Natural killer cell (primary cell): Measurements from ENCODE around the gene TRIM38. TPM values are rescaled to one million over a fixed set of nuclear protein-coding genes. Genes with fewer than 3 reads are reported as not detected.
A peak's percentile ranks its signal among the peaks of the same experiment; 100 is the strongest.

Source experiments
- ATAC-seq, 3 donors: fragments of 150-1000 bp in 2 of 3; fragments of 200-7000 bp in 1 of 3; cut with Tn5 transposase; 1 replicate in 1 of 3; 2 replicates in 2 of 3; pipeline ENCODE4 v1.10.0; 2021; ENCODE audit warnings: mild to moderate bottlenecking in 2 of 3, moderate library complexity in 2 of 3
- DNase-seq, 2 donors: peaks; one replicate each; pipeline versions ENCODE4 v3.0.0 to v3.0.0-alpha.2; 2013 to 2021; ENCODE audit warnings: mixed read lengths in 1 of 2
- H3K27ac ChIP-seq: one replicate; pipeline ENCODE4 v1.5.1; 2013; ENCODE audit warnings: mild to moderate bottlenecking, low read length
- H3K27me3 ChIP-seq: one replicate; pipeline ENCODE4 v1.6.1; 2013; ENCODE audit warnings: low read length; ENCODE audit not compliant: control insufficient read depth, insufficient read depth
- H3K36me3 ChIP-seq: one replicate; pipeline ENCODE4 v1.6.1; 2013; ENCODE audit warnings: low read length; ENCODE audit not compliant: control insufficient read depth, insufficient read depth
- H3K4me1 ChIP-seq: one replicate; pipeline ENCODE4 v1.6.1; 2013; ENCODE audit warnings: low read length; ENCODE audit not compliant: control insufficient read depth, insufficient read depth
- H3K4me3 ChIP-seq: one replicate; pipeline ENCODE4 v1.5.1; 2013; ENCODE audit warnings: low read length
- H3K9me3 ChIP-seq: one replicate; pipeline ENCODE4 v1.6.1; 2013; ENCODE audit warnings: low read length; ENCODE audit not compliant: control insufficient read depth, insufficient read depth
- H3K27ac Mint-ChIP-seq, 2 donors: one replicate each; pipeline ENCODE4 v1.8.0; 2022; ENCODE audit warnings: mild to moderate bottlenecking in 2 of 2, mixed read lengths in 2 of 2, moderate library complexity in 1 of 2
- H3K27me3 Mint-ChIP-seq, 2 donors: one replicate each; pipeline ENCODE4 v1.8.0; 2022; ENCODE audit warnings: low read depth in 2 of 2, mixed read lengths in 2 of 2
- H3K36me3 Mint-ChIP-seq: one replicate; pipeline ENCODE4 v1.8.0; 2022; ENCODE audit warnings: mixed read lengths
- H3K4me1 Mint-ChIP-seq, 2 donors: one replicate each; pipeline ENCODE4 v1.8.0; 2022; ENCODE audit warnings: mixed read lengths in 2 of 2
- H3K4me3 Mint-ChIP-seq: one replicate; pipeline ENCODE4 v1.8.0; 2022; ENCODE audit warnings: mild to moderate bottlenecking, moderate library complexity, mixed read lengths
- H3K9me3 Mint-ChIP-seq, 2 donors: one replicate each; pipeline ENCODE4 v1.8.0; 2022; ENCODE audit warnings: mixed read lengths in 2 of 2
- WGBS: methylation state at CpG from one replicate; pipeline ENCODE4 v1.1.7; 2013; ENCODE audit warnings: missing lambda C conversion rate; ENCODE audit not compliant: insufficient coverage; 5-methylcytosine and 5-hydroxymethylcytosine counted together
- intact Hi-C: fragments of 100-400 bp; cut with micrococcal nuclease; formaldehyde crosslinking; loops from one replicate; pipeline ENCODE4 v1.14.2; 2022
- total RNA-seq, 4 donors: library from RNA; stranded (reverse); fragments of 120-200 nt in 1 of 4; gene quantifications; one replicate each; pipeline versions ENCODE4 v1.2.3 to v1.2.4, GENCODE V29; 2013 to 2022
- TF ChIP-seq, protein P1 (sequence below): fragments of 200-600 bp; IDR thresholded peaks from one replicate; pipeline ENCODE4 v1.8.0; 2022; ENCODE audit warnings: antibody characterized with exemption

TRIM38 gene
- total RNA-seq, 3 donors from 2014 or later (not counting 1 experiment from before 2014, with no cell fraction given) = 25.5 to 30.5 (median 27.1) TPM

GRCh38 chr6:26016245-26016962, 53.8 kb downstream of the TRIM38 start:
- Mint-ChIP-seq H3K27me3 (no peaks in the 10 kb centered on the region), H3K9me3 (no peaks in the 10 kb centered on the region), H3K36me3 (no peaks in the 10 kb centered on the region), H3K27ac (peak overlapping the region in 1 of 2 donors; percentile 76), H3K4me3 (no peak overlapping the region), H3K4me1 (peaks cover 23 to 30% of the 10 kb centered on the region in 2 donors)
- Histone ChIP-seq H3K27me3 (no peaks in the 10 kb centered on the region), H3K9me3 (no peaks in the 10 kb centered on the region), H3K4me1 (peaks cover 20% of the 10 kb centered on the region), H3K4me3 (no peak overlapping the region), H3K27ac (no peak overlapping the region), H3K36me3 (no peaks in the 10 kb centered on the region)
- no peak for DNase-seq
- TF ChIP-seq, protein P1, sequence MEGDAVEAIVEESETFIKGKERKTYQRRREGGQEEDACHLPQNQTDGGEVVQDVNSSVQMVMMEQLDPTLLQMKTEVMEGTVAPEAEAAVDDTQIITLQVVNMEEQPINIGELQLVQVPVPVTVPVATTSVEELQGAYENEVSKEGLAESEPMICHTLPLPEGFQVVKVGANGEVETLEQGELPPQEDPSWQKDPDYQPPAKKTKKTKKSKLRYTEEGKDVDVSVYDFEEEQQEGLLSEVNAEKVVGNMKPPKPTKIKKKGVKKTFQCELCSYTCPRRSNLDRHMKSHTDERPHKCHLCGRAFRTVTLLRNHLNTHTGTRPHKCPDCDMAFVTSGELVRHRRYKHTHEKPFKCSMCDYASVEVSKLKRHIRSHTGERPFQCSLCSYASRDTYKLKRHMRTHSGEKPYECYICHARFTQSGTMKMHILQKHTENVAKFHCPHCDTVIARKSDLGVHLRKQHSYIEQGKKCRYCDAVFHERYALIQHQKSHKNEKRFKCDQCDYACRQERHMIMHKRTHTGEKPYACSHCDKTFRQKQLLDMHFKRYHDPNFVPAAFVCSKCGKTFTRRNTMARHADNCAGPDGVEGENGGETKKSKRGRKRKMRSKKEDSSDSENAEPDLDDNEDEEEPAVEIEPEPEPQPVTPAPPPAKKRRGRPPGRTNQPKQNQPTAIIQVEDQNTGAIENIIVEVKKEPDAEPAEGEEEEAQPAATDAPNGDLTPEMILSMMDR = no peak
- no peak for ATAC-seq
- intact Hi-C loops = no loop called here
- WGBS = 95% methylated on average over 29 of the region's 29 CpGs

GRCh38 chr6:26016963-26017631, 54.5 kb downstream of the TRIM38 start:
- H3K36me3 Mint-ChIP-seq = no peaks in the 10 kb centered on the region
- H3K27me3 Mint-ChIP-seq = no peaks in the 10 kb centered on the region
- Histone ChIP-seq H3K27ac (peak overlapping the region; percentile 50), H3K4me3 (peak overlapping the region; percentile 19), H3K36me3 (no peaks in the 10 kb centered on the region), H3K27me3 (no peaks in the 10 kb centered on the region), H3K9me3 (no peaks in the 10 kb centered on the region), H3K4me1 (peaks cover 25% of the 10 kb centered on the region)
- no peaks in the 10 kb centered on the region for H3K9me3 Mint-ChIP-seq
- peaks cover 30 to 37% of the 10 kb centered on the region in 2 donors for H3K4me1 Mint-ChIP-seq
- peak overlapping the region; percentile 76 to 88 for H3K27ac Mint-ChIP-seq
- no peak for ATAC-seq
- H3K4me3 Mint-ChIP-seq = peak overlapping the region; percentile 83
- DNase-seq = peak in 1 of 2 donors; percentile 23
- intact Hi-C loops = no loop called here
- TF ChIP-seq, protein P1 = no peak
- WGBS = 48% methylated on average over 29 of the region's 29 CpGs

GRCh38 chr6:26017632-26017966, 55.0 kb downstream of the TRIM38 start:
- no peaks in the 10 kb centered on the region for H3K36me3 Mint-ChIP-seq
- intact Hi-C loops = no loop called here

More at GRCh38 chr6:26017632-26017966, 55.0 kb downstream of the TRIM38 start:
- Mint-ChIP-seq H3K27me3 (no peaks in the 10 kb centered on the region), H3K4me1 (peaks cover 35 to 41% of the 10 kb centered on the region in 2 donors), H3K9me3 (no peaks in the 10 kb centered on the region), H3K27ac (peak overlapping the region; percentile 76 to 88), H3K4me3 (peak overlapping the region; percentile 83)
- Histone ChIP-seq H3K4me1 (peaks cover 27% of the 10 kb centered on the region), H3K27me3 (no peaks in the 10 kb centered on the region), H3K36me3 (no peaks in the 10 kb centered on the region), H3K27ac (peak overlapping the region; percentile 50), H3K4me3 (peak overlapping the region; percentile 19), H3K9me3 (no peaks in the 10 kb centered on the region)
- peak; percentile 67 to 80 for DNase-seq
- peak; percentile 16 to 48 (median 20) for ATAC-seq
- 19% methylated on average over 18 of the region's 18 CpGs for WGBS
- TF ChIP-seq, protein P1 = peak; percentile 34
